AG09309 (cell line): Measurements from ENCODE around the gene MYOF.

Experiments used
- DNase-seq: peaks from one replicate; pipeline ENCODE4 v3.0.0-alpha.2; 2010; ENCODE audit warnings: low read depth
- H3K4me3 ChIP-seq: 2 replicates; pipeline ENCODE4 v1.5.1; 2011; ENCODE audit warnings: mild to moderate bottlenecking, low read depth, low read length, moderate library complexity; ENCODE audit not compliant: control insufficient read depth
- CTCF ChIP-seq: IDR thresholded peaks from 2 replicates; pipeline ENCODE4 v1.5.1; 2011; ENCODE audit warnings: mild to moderate bottlenecking, low read depth, low read length, inconsistent platforms; ENCODE audit not compliant: insufficient read depth, control insufficient read depth; ENCODE audit errors: missing control alignments

The MYOF gene

GRCh38 chr10:93464776-93465388 is 17.3 kb downstream of the MYOF start:
- TF ChIP-seq CTCF: no peak
- H3K4me3 ChIP-seq: no peak overlapping the region
- DNase-seq: no peak

- no peak overlapping the region for H3K4me3 ChIP-seq
- DNase-seq: no peak
- TF ChIP-seq CTCF: no peak
Measured at GRCh38 chr10:93463723-93464476, 18.2 kb downstream of the MYOF start.

- no peak for DNase-seq
- TF ChIP-seq CTCF: no peak
Measured at GRCh38 chr10:93462881-93463280, 19.3 kb downstream of the MYOF start.

GRCh38 chr10:93462371-93462770 is 19.8 kb downstream of the MYOF start:
- no peak for DNase-seq
- H3K4me3 ChIP-seq: no peak overlapping the region
- no peak for TF ChIP-seq CTCF

More at GRCh38 chr10:93462881-93463280, 19.3 kb downstream of the MYOF start:
- no peak overlapping the region for H3K4me3 ChIP-seq

- no peak overlapping the region for H3K4me3 ChIP-seq
- no peak for TF ChIP-seq CTCF
- no peak for DNase-seq
Measured at GRCh38 chr10:93461807-93462178, 20.3 kb downstream of the MYOF start.

- no peak for DNase-seq
- no peak overlapping the region for H3K4me3 ChIP-seq
- TF ChIP-seq CTCF: no peak
Measured at GRCh38 chr10:93461109-93461806, 20.9 kb downstream of the MYOF start.
